Smooth muscle cell (in vitro differentiated cells): ENCODE results near the gene DAB1. TPM values are rescaled to one million over a fixed set of nuclear protein-coding genes. Genes with fewer than 3 reads are reported as not detected.

Source experiments
- DNase-seq: peaks from one replicate; lab custom pipeline; 2025; ENCODE audit not compliant: unreplicated experiment; lab: John Stamatoyannopoulos, UW
- H2AFZ ChIP-seq: fragments of 200-600 bp; sonication (generic); 2 replicates; pipeline ENCODE4 v1.6.0; 2016; ENCODE audit warnings: antibody characterized with exemption, low read depth, mild to moderate bottlenecking
- H3F3A ChIP-seq: fragments of 200-600 bp; sonication (generic); 2 replicates; pipeline ENCODE4 v1.6.0; 2017; ENCODE audit warnings: antibody characterized with exemption, low read depth
- H3K27ac ChIP-seq: fragments of 200-600 bp; sonication (generic); 2 replicates; pipeline ENCODE4 v1.5.1; 2016; ENCODE audit warnings: low read depth, mild to moderate bottlenecking
- H3K27me3 ChIP-seq: fragments of 200-600 bp; sonication (generic); 2 replicates; pipeline ENCODE4 v1.6.1; 2016; ENCODE audit warnings: low read depth, mild to moderate bottlenecking
- H3K36me3 ChIP-seq: fragments of 200-600 bp; sonication (generic); 2 replicates; pipeline ENCODE4 v1.5.1; 2016; ENCODE audit warnings: low read depth
- H3K4me1 ChIP-seq: fragments of 200-600 bp; sonication (generic); 2 replicates; pipeline ENCODE4 v1.5.1; 2016; ENCODE audit warnings: low read depth
- H3K4me2 ChIP-seq: fragments of 200-600 bp; sonication (generic); 2 replicates; pipeline ENCODE4 v1.6.0; 2016; ENCODE audit warnings: mild to moderate bottlenecking
- H3K4me3 ChIP-seq: fragments of 200-600 bp; sonication (generic); 2 replicates; pipeline ENCODE4 v1.5.1; 2016; ENCODE audit warnings: mild to moderate bottlenecking
- H3K79me2 ChIP-seq: fragments of 200-600 bp; sonication (generic); 2 replicates; pipeline ENCODE4 v1.6.0; 2016; ENCODE audit warnings: low read depth, mild to moderate bottlenecking
- H3K9ac ChIP-seq: fragments of 200-600 bp; sonication (generic); 2 replicates; pipeline ENCODE4 v1.6.0; 2016; ENCODE audit warnings: low read depth
- H3K9me3 ChIP-seq: fragments of 200-600 bp; sonication (generic); replicated peaks from 2 replicates; pipeline ENCODE4 v1.5.1; 2016; ENCODE audit warnings: low read depth
- H4K20me1 ChIP-seq: fragments of 200-600 bp; sonication (generic); 2 replicates; pipeline ENCODE4 v1.6.0; 2016; ENCODE audit warnings: low read depth
- CTCF ChIP-seq: fragments of 200-600 bp; sonication (generic); IDR thresholded peaks from 2 replicates; pipeline ENCODE4 v1.5.1; 2017; ENCODE audit warnings: borderline replicate concordance, mild to moderate bottlenecking, antibody characterized with exemption; ENCODE audit not compliant: insufficient read depth, poor library complexity, severe bottlenecking
- WGBS: methylation state at CpG from one replicate; pipeline ENCODE4 v1.1.7; 2016; ENCODE audit warnings: low lambda C conversion rate; 5-methylcytosine and 5-hydroxymethylcytosine counted together
- polyA plus RNA-seq: library from polyadenylated mRNA; unstranded; fragments of >200 nt; fragmentation: Nextera tagmentation; extraction: Ambion mirVana; gene quantifications from 2 replicates; pipeline ENCODE4 v1.2.1, GENCODE V29; 2016
- total RNA-seq: library from RNA; depleted of rRNA; stranded (reverse); fragments of >200 nt; gene quantifications from 2 replicates; pipeline ENCODE4 v1.2.3, GENCODE V29; 2014

The DAB1 gene
- total and polyA plus RNA-seq, 2 experiments from 2014 or later: 0.22 to 0.30 TPM

GRCh38 chr1:57012315-57012714 lies 411.5 kb downstream of the DAB1 start:
- Histone ChIP-seq H3K4me2 (no peak overlapping the region), H3K27ac (no peak overlapping the region), H4K20me1 (no peaks in the 10 kb centered on the region), H3K4me3 (no peak overlapping the region), H3F3A (no peaks in the 10 kb centered on the region), H3K9ac (no peak overlapping the region), H3K36me3 (no peaks in the 10 kb centered on the region), H3K79me2 (no peaks in the 10 kb centered on the region), H3K9me3 (no peaks in the 10 kb centered on the region), H3K4me1 (no peaks in the 10 kb centered on the region), H3K27me3 (no peaks in the 10 kb centered on the region), H2AFZ (no peak overlapping the region)
- no peak for DNase-seq
- no peak for TF ChIP-seq CTCF
- 85% methylated on average over 1 of the region's 1 CpG for WGBS

GRCh38 chr1:57010511-57010910 lies 413.3 kb downstream of the DAB1 start:
- no peak for TF ChIP-seq CTCF
- DNase-seq: no peak

GRCh38 chr1:57007948-57008347 lies 415.9 kb downstream of the DAB1 start:
- Histone ChIP-seq H2AFZ (no peak overlapping the region), H3K79me2 (no peaks in the 10 kb centered on the region), H3K9ac (no peak overlapping the region), H4K20me1 (no peaks in the 10 kb centered on the region), H3K36me3 (no peaks in the 10 kb centered on the region), H3F3A (no peaks in the 10 kb centered on the region), H3K9me3 (no peaks in the 10 kb centered on the region), H3K4me3 (no peak overlapping the region), H3K4me1 (no peaks in the 10 kb centered on the region), H3K27ac (no peak overlapping the region), H3K27me3 (no peaks in the 10 kb centered on the region), H3K4me2 (no peak overlapping the region)
- WGBS: 76% methylated on average over 2 of the region's 2 CpGs
- no peak for TF ChIP-seq CTCF
- no peak for DNase-seq

More at GRCh38 chr1:57010511-57010910, 413.3 kb downstream of the DAB1 start:
- no peaks in the 10 kb centered on the region for H3K27me3 ChIP-seq
- H2AFZ ChIP-seq: no peak overlapping the region
- H3K36me3 ChIP-seq: no peaks in the 10 kb centered on the region
- H3K4me3 ChIP-seq: no peak overlapping the region
- H3K4me2 ChIP-seq: no peak overlapping the region
- H3K4me1 ChIP-seq: no peaks in the 10 kb centered on the region
- no peaks in the 10 kb centered on the region for H3K9me3 ChIP-seq
- WGBS: 96% methylated on average over 4 of the region's 4 CpGs
- H3K27ac ChIP-seq: no peak overlapping the region
- no peaks in the 10 kb centered on the region for H3F3A ChIP-seq
- no peak overlapping the region for H3K9ac ChIP-seq
- H3K79me2 ChIP-seq: no peaks in the 10 kb centered on the region
- H4K20me1 ChIP-seq: no peaks in the 10 kb centered on the region

GRCh38 chr1:57007472-57007871 lies 416.4 kb downstream of the DAB1 start:
- no peak overlapping the region for H3K9ac ChIP-seq
- H3K4me1 ChIP-seq: no peaks in the 10 kb centered on the region
- no peak overlapping the region for H3K4me3 ChIP-seq
- WGBS: 91% methylated on average over 2 of the region's 2 CpGs
- H2AFZ ChIP-seq: no peak overlapping the region
- no peaks in the 10 kb centered on the region for H3K79me2 ChIP-seq
- no peaks in the 10 kb centered on the region for H3K9me3 ChIP-seq
- H3K36me3 ChIP-seq: no peaks in the 10 kb centered on the region
- no peak for DNase-seq
- no peaks in the 10 kb centered on the region for H3F3A ChIP-seq
- H3K27ac ChIP-seq: no peak overlapping the region
- no peaks in the 10 kb centered on the region for H3K27me3 ChIP-seq
- H3K4me2 ChIP-seq: no peak overlapping the region
- no peaks in the 10 kb centered on the region for H4K20me1 ChIP-seq
- no peak for TF ChIP-seq CTCF
